DND-41 (cell line): Measurements from ENCODE around the gene RBBP7.

Source experiments
- CTCF ChIP-seq: IDR thresholded peaks from 2 replicates; pipeline ENCODE4 v1.5.1; 2012; ENCODE audit warnings: borderline replicate concordance, low read length, moderate library complexity, mild to moderate bottlenecking; ENCODE audit not compliant: poor library complexity, severe bottlenecking; ENCODE audit errors: extremely low read depth
- EZH2 ChIP-seq: IDR thresholded peaks from 3 replicates; pipeline ENCODE4 v1.6.1; 2012; ENCODE audit warnings: borderline replicate concordance, low read depth, mild to moderate bottlenecking, moderate library complexity, low read length, inconsistent platforms; ENCODE audit not compliant: severe bottlenecking

DNA sequence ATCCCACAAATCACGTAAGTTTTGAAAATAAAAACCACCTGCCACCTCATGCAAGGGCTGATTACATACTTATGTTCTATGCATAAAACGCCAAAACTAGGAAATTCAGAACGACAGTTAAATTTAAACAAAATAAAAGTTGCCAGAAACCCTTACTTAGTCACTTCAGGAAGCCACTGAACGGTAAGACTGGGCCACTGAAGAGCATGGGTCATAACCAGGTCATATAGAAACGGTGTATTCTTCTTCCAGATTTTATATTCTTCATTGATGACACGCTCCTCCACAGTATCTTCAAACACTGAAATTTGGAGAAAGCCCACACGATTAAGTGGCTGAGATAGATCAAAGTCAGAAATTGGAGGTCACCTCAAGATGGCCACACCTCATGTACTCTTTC lies 1.2 kb downstream of the RBBP7 start:
- TF ChIP-seq CTCF (no peak), EZH2 (no peak)
